Fibroblast of pulmonary artery (primary cell): ENCODE measurements around the gene ZPR1.

Source experiments
- DNase-seq: peaks from one replicate; pipeline ENCODE4 v3.0.0-alpha.2; 2010; ENCODE audit warnings: low read depth
- H3K4me3 ChIP-seq: replicated peaks from 2 replicates; pipeline ENCODE4 v1.5.1; 2011; ENCODE audit warnings: low read depth, mild to moderate bottlenecking, control low read depth, low read length, moderate library complexity
- CTCF ChIP-seq: IDR thresholded peaks from 2 replicates; pipeline ENCODE4 v1.5.1; 2011; ENCODE audit warnings: mild to moderate bottlenecking, control low read depth, low read length, inconsistent platforms; ENCODE audit errors: missing control alignments

The ZPR1 gene

GRCh38 chr11:116827461-116827860 lies 39.6 kb upstream of the ZPR1 start:
- H3K4me3 ChIP-seq, result no peak overlapping the region
- no peak for DNase-seq
- TF ChIP-seq CTCF, result no peak

- no peak for DNase-seq
- TF ChIP-seq CTCF, result no peak
- H3K4me3 ChIP-seq, result no peak overlapping the region
Observed at GRCh38 chr11:116826751-116827431, 39.1 kb upstream of the ZPR1 start.

- no peak overlapping the region for H3K4me3 ChIP-seq
- no peak for DNase-seq
- TF ChIP-seq CTCF, result no peak
Observed at GRCh38 chr11:116825854-116826750, 38.3 kb upstream of the ZPR1 start.

GRCh38 chr11:116825434-116825833 lies 37.6 kb upstream of the ZPR1 start:
- no peak for TF ChIP-seq CTCF
- DNase-seq, result no peak
- no peak overlapping the region for H3K4me3 ChIP-seq

- H3K4me3 ChIP-seq, result no peak within 1 kb of the TSS
- no peak for DNase-seq
- TF ChIP-seq CTCF, result no peak
Observed at GRCh38 chr11:116823031-116823843, 35.4 kb upstream of the ZPR1 start, which contains the start of gene APOA4. TSS of gene APOA4 (minus strand) at chr11:116823304. CDS start at chr11:116823191, 113 bp downstream.

GRCh38 chr11:116822575-116822974 lies 34.8 kb upstream of the ZPR1 start:
- DNase-seq, result no peak
- H3K4me3 ChIP-seq, result no peak overlapping the region
- TF ChIP-seq CTCF, result no peak
